DOHH2 (cell line): ENCODE data around the gene TMEM200B.

ENCODE experiments used
- H3F3A ChIP-seq: fragments of 200-600 bp; sonication (generic), shearing (Covaris generic); 2 replicates; pipeline ENCODE4 v1.6.0; 2016; ENCODE audit warnings: antibody characterized with exemption, mild to moderate bottlenecking; ENCODE audit not compliant: control insufficient read depth, insufficient read depth
- H3K27ac ChIP-seq: fragments of 200-600 bp; sonication (generic); 2 replicates; pipeline ENCODE4 v1.5.1; 2014; ENCODE audit warnings: low read depth, mild to moderate bottlenecking, low read length, moderate library complexity
- H3K27me3 ChIP-seq: fragments of 200-600 bp; sonication (generic); 2 replicates; pipeline ENCODE4 v1.6.1; 2014; ENCODE audit warnings: mild to moderate bottlenecking, low read length, mixed read lengths; ENCODE audit not compliant: control insufficient read depth
- H3K36me3 ChIP-seq: fragments of 200-600 bp; sonication (generic); 2 replicates; pipeline ENCODE4 v1.6.1; 2014; ENCODE audit warnings: mild to moderate bottlenecking, low read length, moderate library complexity, mixed read lengths; ENCODE audit not compliant: control insufficient read depth
- H3K4me1 ChIP-seq: fragments of 200-600 bp; sonication (generic); 2 replicates; pipeline ENCODE4 v1.6.1; 2014; ENCODE audit warnings: mild to moderate bottlenecking, low read length, mixed read lengths; ENCODE audit not compliant: control insufficient read depth
- H3K4me2 ChIP-seq: fragments of 200-600 bp; sonication (generic); 2 replicates; pipeline ENCODE4 v1.6.0; 2014; ENCODE audit warnings: mild to moderate bottlenecking, low read length, moderate library complexity
- H3K4me3 ChIP-seq: fragments of 200-600 bp; sonication (generic); 2 replicates; pipeline ENCODE4 v1.5.1; 2014; ENCODE audit warnings: mild to moderate bottlenecking, low read length, mixed read lengths
- H3K79me2 ChIP-seq: fragments of 200-600 bp; sonication (generic); 2 replicates; pipeline ENCODE4 v1.6.1; 2014; ENCODE audit warnings: mild to moderate bottlenecking, low read length, mixed read lengths; ENCODE audit not compliant: control insufficient read depth
- H3K9me2 ChIP-seq: fragments of 200-600 bp; sonication (generic); replicated peaks from 2 replicates; pipeline ENCODE4 v1.6.1; 2014; ENCODE audit warnings: mild to moderate bottlenecking, low read length, mixed read lengths; ENCODE audit not compliant: control insufficient read depth
- H3K9me3 ChIP-seq: fragments of 200-600 bp; sonication (generic); 2 replicates; pipeline ENCODE4 v1.6.1; 2014; ENCODE audit warnings: antibody characterized with exemption, low read length, mixed read lengths; ENCODE audit not compliant: control insufficient read depth, insufficient read depth
- H4K20me1 ChIP-seq: fragments of 200-600 bp; sonication (generic); 2 replicates; pipeline ENCODE4 v1.6.0; 2014; ENCODE audit warnings: low read depth, mild to moderate bottlenecking, antibody characterized with exemption, low read length, moderate library complexity; ENCODE audit not compliant: control insufficient read depth, insufficient read depth
- CTCF ChIP-seq: fragments of 200-600 bp; sonication (generic); IDR thresholded peaks from one replicate; pipeline ENCODE4 v1.5.1; 2014; ENCODE audit warnings: antibody characterized with exemption, mild to moderate bottlenecking, low read depth, low read length; ENCODE audit not compliant: poor library complexity, severe bottlenecking
- EZH2phosphoT487 ChIP-seq: fragments of 200-600 bp; sonication (generic); IDR thresholded peaks from 2 replicates; pipeline ENCODE4 v1.6.1; 2017; ENCODE audit warnings: borderline replicate concordance, mild to moderate bottlenecking, antibody characterized with exemption, low read length, moderate library complexity, mixed read lengths

Gene TMEM200B

GRCh38 chr1:29129916-29130315 is 6.2 kb upstream of the TMEM200B start:
- no peaks in the 10 kb centered on the region for H3F3A ChIP-seq
- H3K4me1 ChIP-seq, result no peaks in the 10 kb centered on the region
- H3K4me3 ChIP-seq, result no peak overlapping the region
- no peak overlapping the region for H3K4me2 ChIP-seq
- peaks cover 18% of the 10 kb centered on the region for H3K27me3 ChIP-seq
- no peaks in the 10 kb centered on the region for H3K79me2 ChIP-seq
- TF ChIP-seq EZH2phosphoT487, result no peak
- no peak for TF ChIP-seq CTCF
- H3K36me3 ChIP-seq, result no peaks in the 10 kb centered on the region
- H3K9me2 ChIP-seq, result no peaks in the 10 kb centered on the region
- no peak overlapping the region for H3K27ac ChIP-seq
- H4K20me1 ChIP-seq, result no peaks in the 10 kb centered on the region
- no peaks in the 10 kb centered on the region for H3K9me3 ChIP-seq

GRCh38 chr1:29128739-29129138 is 5.0 kb upstream of the TMEM200B start:
- peaks cover 7% of the 10 kb centered on the region for H3K4me1 ChIP-seq
- H3F3A ChIP-seq, result no peaks in the 10 kb centered on the region
- H3K27me3 ChIP-seq, result peaks cover 29% of the 10 kb centered on the region
- H3K27ac ChIP-seq, result no peak overlapping the region
- H3K9me3 ChIP-seq, result no peaks in the 10 kb centered on the region
- H3K4me3 ChIP-seq, result no peak overlapping the region
- H3K9me2 ChIP-seq, result no peaks in the 10 kb centered on the region
- H4K20me1 ChIP-seq, result no peaks in the 10 kb centered on the region
- TF ChIP-seq CTCF, result no peak
- no peak for TF ChIP-seq EZH2phosphoT487
- no peaks in the 10 kb centered on the region for H3K79me2 ChIP-seq
- no peak overlapping the region for H3K4me2 ChIP-seq
- H3K36me3 ChIP-seq, result no peaks in the 10 kb centered on the region

GRCh38 chr1:29126198-29126597 is 2.5 kb upstream of the TMEM200B start:
- Histone ChIP-seq H3F3A (no peaks in the 10 kb centered on the region), H3K4me2 (no peak overlapping the region), H4K20me1 (no peaks in the 10 kb centered on the region), H3K27ac (no peak overlapping the region), H3K4me1 (peaks cover 12% of the 10 kb centered on the region), H3K79me2 (no peaks in the 10 kb centered on the region), H3K9me3 (no peaks in the 10 kb centered on the region), H3K36me3 (no peaks in the 10 kb centered on the region), H3K27me3 (peaks cover 48% of the 10 kb centered on the region), H3K9me2 (no peaks in the 10 kb centered on the region), H3K4me3 (no peak overlapping the region)
- no peak for TF ChIP-seq CTCF

DNA sequence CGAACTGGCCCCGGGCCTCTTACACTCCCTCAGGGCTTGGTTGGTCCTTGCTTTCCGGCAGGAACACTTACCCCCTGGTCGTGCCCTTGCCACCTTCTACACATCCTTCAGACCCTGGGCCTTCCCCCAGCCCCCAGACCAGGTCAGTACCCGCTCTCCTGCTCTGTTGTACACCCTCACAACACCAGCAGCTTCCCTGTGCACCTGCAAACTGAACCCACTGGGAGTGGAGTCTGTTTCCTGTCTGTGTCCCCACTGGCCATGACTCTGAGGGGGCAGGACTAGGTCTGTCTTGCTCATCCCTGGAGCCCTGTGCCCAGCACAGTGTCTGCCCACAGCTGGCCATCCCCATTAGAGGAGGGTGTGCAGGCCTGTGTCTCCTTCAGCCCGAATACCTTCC is 2.1 kb upstream of the TMEM200B start:
- Histone ChIP-seq H3K4me3 (no peak overlapping the region), H3F3A (no peaks in the 10 kb centered on the region), H3K9me3 (no peaks in the 10 kb centered on the region), H3K27ac (no peak overlapping the region), H3K27me3 (peaks cover 48% of the 10 kb centered on the region), H4K20me1 (no peaks in the 10 kb centered on the region), H3K79me2 (no peaks in the 10 kb centered on the region), H3K4me2 (no peak overlapping the region), H3K4me1 (peaks cover 12% of the 10 kb centered on the region), H3K9me2 (no peaks in the 10 kb centered on the region), H3K36me3 (no peaks in the 10 kb centered on the region)
- no peak for TF ChIP-seq CTCF
- no peak for TF ChIP-seq EZH2phosphoT487
